SK-N-SH (cell line): ENCODE data around the gene KCNJ2. TPM values are rescaled to one million over a fixed set of nuclear protein-coding genes. Genes with fewer than 3 reads are reported as not detected.
A peak's percentile ranks its signal among the peaks of the same experiment; 100 is the strongest.

Experiments
- CTCF ChIA-PET: fragments of 300-600, 350-600 bp; formaldehyde crosslinking; extraction: SDS; loops from one replicate; lab custom pipeline; 2021; lab: Yijun Ruan, JAX
- POLR2A ChIA-PET: fragments of 350-600 bp; sonication (Branson Sonifier 250); formaldehyde crosslinking; extraction: SDS; loops from one replicate; lab custom pipeline; 2020; ENCODE audit warnings: antibody characterized with exemption, inconsistent platforms; lab: Yijun Ruan, JAX
- DNase-seq: peaks from one replicate; pipeline ENCODE4 v3.0.0; 2012
- H2AFZ ChIP-seq: fragments of 200-600 bp; sonication (generic); 2 replicates; pipeline ENCODE4 v1.8.1; 2016; ENCODE audit warnings: antibody characterized with exemption, mild to moderate bottlenecking, low read depth
- H3F3A ChIP-seq: fragments of 200-600 bp; sonication (generic); replicated peaks from 2 replicates; pipeline ENCODE3; 2016; ENCODE audit warnings: antibody characterized with exemption, mild to moderate bottlenecking; ENCODE audit not compliant: insufficient read depth
- H3K27ac ChIP-seq, 2 experiments: fragments of 200-500 bp in 1 of 2; fragments of 200-600 bp in 1 of 2; sonication (Bioruptor generic) in 1 of 2; sonication (generic), shearing (Covaris generic) in 1 of 2; 2 replicates each; pipeline versions ENCODE4 v1.5.1 to v1.6.1; 2014 to 2016; ENCODE audit warnings: low read depth in 2 of 2, inconsistent platforms in 1 of 2, low read length in 1 of 2, mild to moderate bottlenecking in 1 of 2, mixed read lengths in 1 of 2
- H3K27me3 ChIP-seq: fragments of 200-600 bp; sonication (generic), shearing (Covaris generic); 2 replicates; pipeline ENCODE4 v1.6.1; 2016; ENCODE audit warnings: mixed run types; ENCODE audit not compliant: insufficient read depth
- H3K36me3 ChIP-seq, 2 experiments: fragments of 200-500 bp in 1 of 2; fragments of 200-600 bp in 1 of 2; sonication (Bioruptor generic) in 1 of 2; sonication (generic) in 1 of 2; replicated peaks in 1 of 2; 2 replicates each; pipeline versions ENCODE3 to v1.5.1; 2014 to 2016; ENCODE audit warnings: low read length in 1 of 2, mild to moderate bottlenecking in 1 of 2; ENCODE audit not compliant: insufficient read depth in 2 of 2, control insufficient read depth in 1 of 2
- H3K4me1 ChIP-seq, 2 experiments: fragments of 200-500 bp in 1 of 2; fragments of 200-600 bp in 1 of 2; sonication (Bioruptor generic) in 1 of 2; sonication (generic), shearing (Covaris generic) in 1 of 2; 2 replicates each; pipeline versions ENCODE4 v1.5.1 to v1.6.1; 2014 to 2016; ENCODE audit warnings: low read depth in 1 of 2, low read length in 1 of 2, mixed run types in 1 of 2; ENCODE audit not compliant: insufficient read depth in 2 of 2, control insufficient read depth in 1 of 2
- H3K4me2 ChIP-seq: fragments of 200-600 bp; sonication (generic), shearing (Covaris generic); 2 replicates; pipeline ENCODE4 v1.6.1; 2017; ENCODE audit warnings: mixed run types
- H3K4me3 ChIP-seq, 2 experiments: fragments of 200-500 bp in 1 of 2; fragments of 200-600 bp in 1 of 2; sonication (Bioruptor generic) in 1 of 2; sonication (generic), shearing (Covaris generic) in 1 of 2; 2 replicates each; pipeline versions ENCODE4 v1.5.1 to v1.8.1; 2014 to 2016; ENCODE audit warnings: low read depth in 2 of 2, inconsistent platforms in 1 of 2, low read length in 1 of 2, mild to moderate bottlenecking in 1 of 2, mixed read lengths in 1 of 2, moderate library complexity in 1 of 2
- H3K79me2 ChIP-seq: fragments of 200-600 bp; sonication (generic); 2 replicates; pipeline ENCODE4 v1.8.1; 2017; ENCODE audit warnings: mild to moderate bottlenecking; ENCODE audit not compliant: insufficient read depth
- H3K9ac ChIP-seq: fragments of 200-600 bp; sonication (generic); 2 replicates; pipeline ENCODE4 v1.6.1; 2017; ENCODE audit warnings: mixed run types
- H3K9me2 ChIP-seq: fragments of 200-600 bp; sonication (generic); 2 replicates; pipeline ENCODE4 v1.6.1; 2017; ENCODE audit warnings: mixed run types
- H3K9me3 ChIP-seq: fragments of 200-600 bp; sonication (generic); 2 replicates; pipeline ENCODE4 v1.6.1; 2017; ENCODE audit warnings: mixed run types, mild to moderate bottlenecking, moderate library complexity
- H4K20me1 ChIP-seq: fragments of 200-600 bp; sonication (generic); 2 replicates; pipeline ENCODE4 v1.6.1; 2017; ENCODE audit warnings: mild to moderate bottlenecking, mixed run types; ENCODE audit not compliant: insufficient read depth
- CHD2 ChIP-seq: fragments of 150-350 bp; IDR thresholded peaks from 2 replicates; pipeline ENCODE4 v1.6.1; 2018; ENCODE audit warnings: low read length; ENCODE audit not compliant: partially characterized antibody
- EZH2phosphoT487 ChIP-seq: fragments of 200-600 bp; sonication (generic); IDR thresholded peaks from 2 replicates; pipeline ENCODE4 v1.6.1; 2017; ENCODE audit warnings: low read depth, mixed run types, mild to moderate bottlenecking, antibody characterized with exemption, moderate library complexity, borderline replicate concordance
- FOXJ3 ChIP-seq: sonication (generic); formaldehyde crosslinking; IDR thresholded peaks from 2 replicates; pipeline ENCODE4 v1.5.1; 2020; ENCODE audit warnings: mild to moderate bottlenecking, missing genetic modification reagents
- GATA2 ChIP-seq: sonication (generic); formaldehyde crosslinking; IDR thresholded peaks from 2 replicates; pipeline ENCODE4 v1.5.0; 2020; ENCODE audit warnings: mild to moderate bottlenecking, missing genetic modification reagents
- JUND ChIP-seq: IDR thresholded peaks from 2 replicates; pipeline ENCODE4 v1.4.0; 2012
- MEF2A ChIP-seq: IDR thresholded peaks from 2 replicates; pipeline ENCODE4 v1.4.0; 2012; ENCODE audit warnings: low read depth, borderline replicate concordance
- NRF1 ChIP-seq: IDR thresholded peaks from 2 replicates; pipeline ENCODE4 v1.6.1; 2012; ENCODE audit warnings: low read depth, mild to moderate bottlenecking, low read length
- RAD21 ChIP-seq: IDR thresholded peaks from 2 replicates; pipeline ENCODE4 v1.6.1; 2012; ENCODE audit warnings: mild to moderate bottlenecking, low read length
- RCOR1 ChIP-seq: fragments of 150-350 bp; IDR thresholded peaks from 2 replicates; pipeline ENCODE4 v1.6.1; 2017; ENCODE audit warnings: antibody characterized with exemption, low read length
- RXRA ChIP-seq: IDR thresholded peaks from 2 replicates; pipeline ENCODE4 v1.4.0; 2012; ENCODE audit warnings: low read depth, mild to moderate bottlenecking, borderline replicate concordance
- TCF12 ChIP-seq: IDR thresholded peaks from 2 replicates; pipeline ENCODE4 v1.4.0; 2012
- YY1 ChIP-seq: IDR thresholded peaks from 2 replicates; pipeline ENCODE4 v1.4.0; 2012; ENCODE audit warnings: low read depth, mild to moderate bottlenecking
- WGBS: methylation state at CpG from one replicate; pipeline ENCODE4 v1.1.6; 2017; ENCODE audit warnings: low lambda C conversion rate; 5-methylcytosine and 5-hydroxymethylcytosine counted together
- polyA plus RNA-seq, 3 experiments: library from polyadenylated mRNA; depleted of rRNA; stranded (reverse); fragments of >200 nt; gene quantifications; 2 replicates each; pipeline ENCODE4 v1.2.3, GENCODE V29; 2012
- TF ChIP-seq, protein P1 (sequence below): fragments of 150-350 bp; IDR thresholded peaks from 2 replicates; pipeline ENCODE4 v1.6.1; 2016; ENCODE audit warnings: mild to moderate bottlenecking, low read depth, low read length
- TF ChIP-seq, protein P2 (sequence below): IDR thresholded peaks from 2 replicates; pipeline ENCODE4 v1.4.0; 2012; ENCODE audit warnings: low read depth
- TF ChIP-seq, protein P3 (sequence below): IDR thresholded peaks from 2 replicates; pipeline ENCODE4 v1.6.1; 2012; ENCODE audit warnings: mild to moderate bottlenecking, low read depth, low read length, moderate library complexity

KCNJ2 gene
- polyA plus RNA-seq, 1 of the 3 experiments (the other 2 are of a cell fraction): 0.21 TPM

DNA sequence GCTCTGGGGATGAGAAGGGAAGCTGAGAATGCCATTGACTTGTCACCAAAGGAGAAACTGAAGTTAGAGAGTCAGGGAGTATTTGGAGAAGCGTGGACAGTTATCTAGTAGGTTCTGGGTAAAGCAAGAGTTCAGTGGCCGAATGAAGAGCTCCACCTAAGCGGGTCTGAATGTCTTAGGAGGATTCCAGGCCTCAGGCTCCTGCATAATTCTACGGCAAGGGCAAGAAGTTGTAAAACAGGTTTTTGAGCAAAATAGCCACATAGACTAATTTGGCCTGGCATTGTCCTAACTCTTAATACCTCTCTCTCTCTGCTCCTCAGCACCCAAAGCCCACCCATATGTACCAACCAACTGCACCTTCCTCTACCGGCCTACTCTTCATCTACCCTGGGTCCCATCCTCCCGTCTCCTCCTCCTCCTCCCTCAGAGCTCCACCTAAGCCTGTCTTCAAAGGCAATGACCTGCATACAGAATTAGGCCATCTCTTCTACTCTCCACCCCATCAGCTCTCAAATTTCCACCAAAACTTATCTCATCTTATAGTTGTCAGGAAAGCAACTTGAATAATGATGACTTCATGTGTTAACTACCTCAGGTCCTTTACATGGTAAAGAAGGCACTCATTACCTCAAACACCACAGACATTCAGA, 42.0 kb upstream of the KCNJ2 start (continued):
- TF ChIP-seq YY1: no peak
- TF ChIP-seq, protein P1, sequence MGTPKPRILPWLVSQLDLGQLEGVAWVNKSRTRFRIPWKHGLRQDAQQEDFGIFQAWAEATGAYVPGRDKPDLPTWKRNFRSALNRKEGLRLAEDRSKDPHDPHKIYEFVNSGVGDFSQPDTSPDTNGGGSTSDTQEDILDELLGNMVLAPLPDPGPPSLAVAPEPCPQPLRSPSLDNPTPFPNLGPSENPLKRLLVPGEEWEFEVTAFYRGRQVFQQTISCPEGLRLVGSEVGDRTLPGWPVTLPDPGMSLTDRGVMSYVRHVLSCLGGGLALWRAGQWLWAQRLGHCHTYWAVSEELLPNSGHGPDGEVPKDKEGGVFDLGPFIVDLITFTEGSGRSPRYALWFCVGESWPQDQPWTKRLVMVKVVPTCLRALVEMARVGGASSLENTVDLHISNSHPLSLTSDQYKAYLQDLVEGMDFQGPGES: no peak

DNA sequence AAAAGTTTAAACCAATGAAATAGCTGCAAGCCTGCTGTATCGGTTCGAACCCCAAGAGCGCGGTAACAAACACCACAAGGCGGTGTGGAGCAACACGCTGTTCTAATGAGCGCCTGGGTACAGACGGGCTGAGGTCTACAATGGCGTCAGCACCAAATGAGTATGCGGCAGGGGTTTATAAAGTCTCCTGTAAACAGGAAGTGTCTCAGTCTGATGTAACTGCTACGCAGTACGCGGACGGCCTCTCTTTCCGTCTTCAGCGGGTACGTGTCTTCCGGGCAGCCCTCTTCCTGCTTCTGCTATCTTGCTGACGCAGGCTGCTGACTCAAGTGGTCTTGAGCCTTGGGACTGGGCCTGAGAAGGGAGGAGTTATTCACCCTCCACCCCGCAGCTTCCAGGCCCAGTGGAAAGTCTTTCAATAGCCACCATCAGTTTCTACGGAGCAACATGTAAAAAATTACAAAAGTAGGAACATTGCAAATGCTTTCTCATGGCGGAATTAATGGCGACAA, 40.5 kb upstream of the KCNJ2 start:
- H2AFZ ChIP-seq: no peak overlapping the region
- TF ChIP-seq NRF1 (no peak), MEF2A (no peak)
- TF ChIP-seq, protein P2, sequence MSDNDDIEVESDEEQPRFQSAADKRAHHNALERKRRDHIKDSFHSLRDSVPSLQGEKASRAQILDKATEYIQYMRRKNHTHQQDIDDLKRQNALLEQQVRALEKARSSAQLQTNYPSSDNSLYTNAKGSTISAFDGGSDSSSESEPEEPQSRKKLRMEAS: no peak
- TF ChIP-seq, all 33 proteins: peak for 0
- Histone ChIP-seq H3K9ac (no peak overlapping the region), H3K79me2 (no peaks in the 10 kb centered on the region), H3K9me3 (no peaks in the 10 kb centered on the region), H3K27me3 (no peaks in the 10 kb centered on the region), H3K36me3 (no peaks in the 10 kb centered on the region), H3K4me2 (no peak overlapping the region), H3F3A (no peaks in the 10 kb centered on the region), H3K4me1 (no peaks in the 10 kb centered on the region; a peak in 1 of 4 replicates), H3K9me2 (no peaks in the 10 kb centered on the region), H3K27ac (no peak overlapping the region), H4K20me1 (no peaks in the 10 kb centered on the region), H3K4me3 (no peak overlapping the region)
- ChIA-PET POLR2A (no interaction called here), CTCF (interaction anchor here (1.6 to 9.1 kb wide), 2 partner anchors 9 to 15 kb away, joined by 4 to 43 read pairs; no protein-coding TSS in a partner anchor)
- no peak for DNase-seq
- 91% methylated on average over 23 of the region's 23 CpGs for WGBS

DNA sequence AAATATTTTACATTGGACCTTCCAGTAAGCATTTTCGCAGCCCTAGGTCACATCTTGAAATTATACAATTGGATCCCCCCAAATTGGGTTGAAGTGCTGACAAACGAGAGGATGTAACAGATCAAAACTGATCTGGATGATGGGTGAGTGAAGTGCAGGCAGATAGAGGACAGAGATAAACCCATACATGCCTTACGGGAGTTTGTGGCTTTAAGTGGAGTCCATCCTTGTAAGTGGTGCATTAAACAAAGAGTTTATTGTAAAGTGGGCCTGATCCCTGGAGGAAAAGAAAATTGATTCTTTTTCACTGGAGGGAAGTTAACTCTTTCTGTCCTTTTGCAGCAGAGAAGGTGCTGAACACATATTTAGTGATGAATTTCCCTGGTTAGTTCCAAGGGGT, 39.0 kb upstream of the KCNJ2 start:
- Histone ChIP-seq H3F3A (no peaks in the 10 kb centered on the region), H3K4me1 (no peaks in the 10 kb centered on the region; a peak in 1 of 4 replicates), H3K9ac (no peak overlapping the region), H3K27me3 (no peaks in the 10 kb centered on the region), H3K4me2 (no peak overlapping the region), H2AFZ (no peak overlapping the region), H3K27ac (no peak overlapping the region), H3K36me3 (no peaks in the 10 kb centered on the region), H4K20me1 (no peaks in the 10 kb centered on the region), H3K79me2 (no peaks in the 10 kb centered on the region), H3K9me3 (no peaks in the 10 kb centered on the region), H3K4me3 (no peak overlapping the region), H3K9me2 (no peaks in the 10 kb centered on the region)
- DNase-seq: peak; percentile 21
- ChIA-PET CTCF (interaction anchor here (9.1 kb wide), 1 partner anchor 14 kb away, joined by 43 read pairs; no protein-coding TSS in a partner anchor), POLR2A (no interaction called here)
- TF ChIP-seq JUND (no peak), GATA2 (CRISPR knock-in tag) (peak; percentile 43)
- whole genome bisulfite sequencing: 55% methylated on average over 3 of the region's 3 CpGs

DNA sequence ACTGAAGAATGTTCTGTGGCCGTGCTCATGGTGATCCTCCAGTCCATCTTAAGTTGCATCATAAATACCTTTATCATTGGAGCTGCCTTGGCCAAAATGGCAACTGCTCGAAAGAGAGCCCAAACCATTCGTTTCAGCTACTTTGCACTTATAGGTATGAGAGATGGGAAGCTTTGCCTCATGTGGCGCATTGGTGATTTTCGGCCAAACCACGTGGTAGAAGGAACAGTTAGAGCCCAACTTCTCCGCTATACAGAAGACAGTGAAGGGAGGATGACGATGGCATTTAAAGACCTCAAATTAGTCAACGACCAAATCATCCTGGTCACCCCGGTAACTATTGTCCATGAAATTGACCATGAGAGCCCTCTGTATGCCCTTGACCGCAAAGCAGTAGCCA, 36.8 kb upstream of the KCNJ2 start:
- no peaks in the 10 kb centered on the region for H3K36me3 ChIP-seq
- no peak overlapping the region for H3K4me3 ChIP-seq
- no peak for TF ChIP-seq TCF12
- TF ChIP-seq, protein P2: no peak
- TF ChIP-seq RXRA: no peak
- no peak for TF ChIP-seq RCOR1
- no peak for TF ChIP-seq CHD2
- TF ChIP-seq, protein P3, sequence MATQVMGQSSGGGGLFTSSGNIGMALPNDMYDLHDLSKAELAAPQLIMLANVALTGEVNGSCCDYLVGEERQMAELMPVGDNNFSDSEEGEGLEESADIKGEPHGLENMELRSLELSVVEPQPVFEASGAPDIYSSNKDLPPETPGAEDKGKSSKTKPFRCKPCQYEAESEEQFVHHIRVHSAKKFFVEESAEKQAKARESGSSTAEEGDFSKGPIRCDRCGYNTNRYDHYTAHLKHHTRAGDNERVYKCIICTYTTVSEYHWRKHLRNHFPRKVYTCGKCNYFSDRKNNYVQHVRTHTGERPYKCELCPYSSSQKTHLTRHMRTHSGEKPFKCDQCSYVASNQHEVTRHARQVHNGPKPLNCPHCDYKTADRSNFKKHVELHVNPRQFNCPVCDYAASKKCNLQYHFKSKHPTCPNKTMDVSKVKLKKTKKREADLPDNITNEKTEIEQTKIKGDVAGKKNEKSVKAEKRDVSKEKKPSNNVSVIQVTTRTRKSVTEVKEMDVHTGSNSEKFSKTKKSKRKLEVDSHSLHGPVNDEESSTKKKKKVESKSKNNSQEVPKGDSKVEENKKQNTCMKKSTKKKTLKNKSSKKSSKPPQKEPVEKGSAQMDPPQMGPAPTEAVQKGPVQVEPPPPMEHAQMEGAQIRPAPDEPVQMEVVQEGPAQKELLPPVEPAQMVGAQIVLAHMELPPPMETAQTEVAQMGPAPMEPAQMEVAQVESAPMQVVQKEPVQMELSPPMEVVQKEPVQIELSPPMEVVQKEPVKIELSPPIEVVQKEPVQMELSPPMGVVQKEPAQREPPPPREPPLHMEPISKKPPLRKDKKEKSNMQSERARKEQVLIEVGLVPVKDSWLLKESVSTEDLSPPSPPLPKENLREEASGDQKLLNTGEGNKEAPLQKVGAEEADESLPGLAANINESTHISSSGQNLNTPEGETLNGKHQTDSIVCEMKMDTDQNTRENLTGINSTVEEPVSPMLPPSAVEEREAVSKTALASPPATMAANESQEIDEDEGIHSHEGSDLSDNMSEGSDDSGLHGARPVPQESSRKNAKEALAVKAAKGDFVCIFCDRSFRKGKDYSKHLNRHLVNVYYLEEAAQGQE: no peak
- TF ChIP-seq RAD21: no peak
- no peak for TF ChIP-seq FOXJ3 (CRISPR knock-in tag)
- TF ChIP-seq EZH2phosphoT487: no peak
- TF ChIP-seq, all 33 proteins: peak for 0
- POLR2A ChIA-PET: no interaction called here
- Histone ChIP-seq H3F3A (no peaks in the 10 kb centered on the region), H3K9ac (no peak overlapping the region), H3K4me1 (no peaks in the 10 kb centered on the region; a peak in 1 of 4 replicates), H3K79me2 (no peaks in the 10 kb centered on the region), H2AFZ (no peak overlapping the region), H3K27me3 (no peaks in the 10 kb centered on the region), H3K9me2 (no peaks in the 10 kb centered on the region), H3K27ac (no peak overlapping the region), H3K9me3 (no peaks in the 10 kb centered on the region), H3K4me2 (no peak overlapping the region), H4K20me1 (no peaks in the 10 kb centered on the region)
- CTCF ChIA-PET: interaction anchor here (0.8 to 9.1 kb wide), 5 partner anchors 10 to 564 kb away, joined by 3 to 43 read pairs (median 5); no protein-coding TSS in a partner anchor
- WGBS: 86% methylated on average over 11 of the region's 11 CpGs
- no peak for DNase-seq
